Stomach (tissue), 9 donors: Measurements from ENCODE around the gene NEO1. TPM values are rescaled to one million over a fixed set of nuclear protein-coding genes. Genes with fewer than 3 reads are reported as not detected.

Source experiments
- DNase-seq, 2 donors: peaks; one replicate each; pipeline versions ENCODE4 v3.0.0 to v3.0.0-alpha.2; 2013 to 2019
- H3K27ac ChIP-seq, 5 donors: fragments of 200-600 bp in 4 of 5; sonication (generic) in 4 of 5; one replicate each; pipeline ENCODE4 v1.5.1; 2013 to 2019; ENCODE audit warnings: mild to moderate bottlenecking in 1 of 5, moderate library complexity in 1 of 5
- H3K27me3 ChIP-seq, 3 donors: fragments of 200-600 bp; sonication (generic); one replicate each; pipeline ENCODE4 v1.5.1; 2017 to 2019; ENCODE audit warnings: mixed run types in 1 of 3
- H3K36me3 ChIP-seq, 4 donors: fragments of 200-600 bp; sonication (generic); 1 replicate in 3 of 4; 2 replicates in 1 of 4; pipeline ENCODE4 v1.5.1; 2016 to 2019
- H3K4me1 ChIP-seq, 4 donors: fragments of 200-600 bp; sonication (generic); one replicate each; pipeline ENCODE4 v1.5.1; 2016 to 2019
- H3K4me3 ChIP-seq, 4 donors: fragments of 200-600 bp; sonication (generic) in 3 of 4; one replicate each; pipeline ENCODE4 v1.5.1; 2016 to 2019; ENCODE audit warnings: mild to moderate bottlenecking in 1 of 4
- H3K9me3 ChIP-seq, 4 donors: fragments of 200-600 bp; sonication (generic); one replicate each; pipeline ENCODE4 v1.5.1; 2016 to 2019
- CTCF ChIP-seq, 7 experiments: fragments of 450-650 bp in 4 of 7; fragments of 200-600 bp in 3 of 7; sonication (generic) in 3 of 7; IDR thresholded peaks; one replicate each; pipeline ENCODE4 v1.5.1; 2016 to 2019; ENCODE audit warnings: antibody characterized with exemption in 7 of 7, control low read depth in 2 of 7, mild to moderate bottlenecking in 1 of 7
- EP300 ChIP-seq: sonication (generic); formaldehyde crosslinking; IDR thresholded peaks from one replicate; pipeline ENCODE4 v1.6.1; 2017; ENCODE audit warnings: antibody characterized with exemption
- POLR2A ChIP-seq, 4 donors: fragments of 450-650 bp; IDR thresholded peaks; one replicate each; pipeline ENCODE4 v1.6.1; 2016; ENCODE audit warnings: antibody characterized with exemption in 4 of 4, control low read depth in 2 of 4, mild to moderate bottlenecking in 1 of 4, moderate library complexity in 1 of 4
- POLR2AphosphoS5 ChIP-seq, 3 donors: sonication (generic); formaldehyde crosslinking; IDR thresholded peaks; one replicate each; pipeline ENCODE4 v1.6.1; 2016; ENCODE audit warnings: antibody characterized with exemption in 3 of 3
- WGBS, 5 donors: extraction: QIAGEN DNeasy Blood & Tissue Kit in 3 of 5; methylation state at CpG; one replicate each; pipeline versions ENCODE4 v1.1.5 to v1.1.7; 2013 to 2018; 5-methylcytosine and 5-hydroxymethylcytosine counted together
- intact Hi-C: fragments of 100-400 bp; cut with DNase I; formaldehyde crosslinking; loops from one replicate; pipeline ENCODE4 v1.15.1; 2023; ENCODE audit warnings: low total_unique reads
- polyA plus RNA-seq, 3 donors: library from polyadenylated mRNA; stranded (reverse); fragments of 200-250 nt; gene quantifications; one replicate each; pipeline ENCODE4 v1.2.3, GENCODE V29; 2013
- total RNA-seq, 5 donors: library from RNA; depleted of rRNA; stranded (reverse); fragments of >200 nt; gene quantifications; one replicate each; pipeline versions ENCODE4 v1.1.0 to v1.2.3, GENCODE V29; 2014 to 2016
- donor health status: healthy with polysubstance abuse.
- donor health status: Bipolar disorder and iron deficiency.
- donor health status: healthy.

The NEO1 gene
- total and polyA plus RNA-seq, 8 donors, result 4.7 to 182 (median 17.3) TPM

- no peaks in the 10 kb centered on the region for H3K9me3 ChIP-seq
- no peaks in the 10 kb centered on the region for H3K4me1 ChIP-seq
- intact Hi-C loops, result no loop called here
- H3K27me3 ChIP-seq, result no peaks in the 10 kb centered on the region
- no peak overlapping the region for H3K27ac ChIP-seq
- H3K4me3 ChIP-seq, result no peak overlapping the region
- H3K36me3 ChIP-seq, result peaks cover 0 to 21% (median 19%) of the 10 kb centered on the region in 4 donors
- TF ChIP-seq CTCF (IDR thresholded peaks at IDR 0.05) (no peak), EP300 (no peak), POLR2A (IDR thresholded peaks at IDR 0.05) (no peak), POLR2AphosphoS5 (IDR thresholded peaks at IDR 0.05) (no peak)
- 86 to 100% (median 95%) methylated on average over 1 of the region's 1 CpG for WGBS, 5 donors
- no peak for DNase-seq
These were observed 121.9 kb downstream of the NEO1 start for GRCh38 chr15:73174171-73174570.

DNA sequence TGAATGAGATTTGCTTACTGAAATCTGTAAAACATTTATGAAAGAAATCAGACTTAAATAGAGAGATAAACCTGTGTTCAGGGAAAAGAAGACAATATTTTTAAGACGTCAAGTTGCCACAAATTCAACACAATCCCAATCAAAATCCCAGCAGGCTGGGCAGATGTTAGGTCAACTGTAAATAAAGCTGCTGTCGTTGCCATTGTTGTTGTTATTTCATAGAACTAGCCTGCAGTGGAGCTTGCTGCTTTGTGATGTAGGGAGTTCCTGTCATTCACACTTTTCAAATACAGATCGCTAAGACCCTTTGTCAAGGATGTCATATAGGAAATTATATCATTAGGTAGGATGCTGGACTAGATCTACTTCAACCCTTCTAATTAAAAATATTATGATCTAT is 123.1 kb downstream of the NEO1 start:
- no peak for DNase-seq
- H3K4me1 ChIP-seq, result no peaks in the 10 kb centered on the region
- no peaks in the 10 kb centered on the region for H3K27me3 ChIP-seq
- TF ChIP-seq POLR2AphosphoS5 (IDR thresholded peaks at IDR 0.05) (no peak), EP300 (no peak), POLR2A (IDR thresholded peaks at IDR 0.05) (no peak), CTCF (IDR thresholded peaks at IDR 0.05) (no peak)
- H3K9me3 ChIP-seq, result no peaks in the 10 kb centered on the region
- 67 to 75% (median 70%) methylated on average over 3 of the region's 3 CpGs for WGBS, 5 donors
- no peak overlapping the region for H3K27ac ChIP-seq
- intact Hi-C loops, result no loop called here
- H3K36me3 ChIP-seq, result peaks cover 0 to 25% (median 19%) of the 10 kb centered on the region in 4 donors
- no peak overlapping the region for H3K4me3 ChIP-seq

DNA sequence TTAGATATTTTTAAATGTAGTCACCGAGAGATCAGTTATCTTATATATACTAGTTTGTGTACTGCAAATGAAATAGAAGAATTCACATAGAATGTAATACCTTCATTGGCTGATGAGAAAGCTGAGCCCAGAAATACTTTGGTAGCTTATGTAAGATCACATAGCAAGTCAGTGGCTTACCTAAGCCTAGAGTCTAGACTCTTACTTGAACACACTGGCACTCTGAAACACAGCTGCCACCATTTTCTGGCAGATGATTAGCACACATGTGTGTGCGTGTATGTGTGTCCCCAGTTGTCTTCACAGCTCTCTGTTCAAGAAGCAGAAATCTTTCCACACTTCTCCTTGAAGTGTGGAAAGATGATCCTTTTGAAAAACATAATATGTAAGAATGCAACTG is 124.3 kb downstream of the NEO1 start:
- DNase-seq, result no peak
- intact Hi-C loops, result no loop called here
- no peak for TF ChIP-seq EP300
- TF ChIP-seq CTCF (IDR thresholded peaks at IDR 0.05), result no peak
- no peak for TF ChIP-seq POLR2AphosphoS5 (IDR thresholded peaks at IDR 0.05)
- peaks cover 0 to 28% (median 24%) of the 10 kb centered on the region in 4 donors for H3K36me3 ChIP-seq
- no peak overlapping the region for H3K27ac ChIP-seq
- H3K9me3 ChIP-seq, result peaks cover 0 to 4% (median 2%) of the 10 kb centered on the region in 4 donors
- no peaks in the 10 kb centered on the region for H3K4me1 ChIP-seq
- H3K27me3 ChIP-seq, result no peaks in the 10 kb centered on the region
- H3K4me3 ChIP-seq, result no peak overlapping the region
- 90 to 95% (median 93%) methylated on average over 2 of the region's 2 CpGs for WGBS, 5 donors

DNA sequence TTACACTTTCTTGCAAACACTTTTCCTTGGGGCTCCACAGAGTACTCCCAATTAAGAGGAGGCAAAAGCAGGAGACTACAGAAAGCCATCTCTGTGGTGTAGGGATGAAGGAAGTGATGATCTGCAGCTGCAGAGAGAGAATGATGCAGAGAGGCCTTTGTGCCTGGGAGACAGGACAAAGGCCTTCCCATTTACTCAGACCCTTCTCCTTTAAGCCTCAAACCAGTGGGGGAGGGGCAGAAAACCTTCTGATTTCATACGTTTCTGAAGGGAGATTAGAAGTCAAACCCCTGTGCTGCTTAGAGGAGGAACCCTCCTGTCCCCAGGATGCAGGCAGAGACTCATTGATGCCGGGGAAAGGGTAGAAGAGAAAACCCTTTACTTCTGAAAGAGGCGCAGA is 130.8 kb downstream of the NEO1 start:
- Histone ChIP-seq H3K4me1 (no peaks in the 10 kb centered on the region), H3K27ac (no peak overlapping the region), H3K9me3 (peaks cover 0 to 12% (median 2%) of the 10 kb centered on the region in 4 donors), H3K36me3 (peaks cover 0 to 41% (median 32%) of the 10 kb centered on the region in 4 donors), H3K4me3 (no peak overlapping the region), H3K27me3 (no peaks in the 10 kb centered on the region)
- intact Hi-C loops, result no loop called here
- no peak for DNase-seq
- 85 to 96% (median 90%) methylated on average over 3 of the region's 3 CpGs for WGBS, 5 donors
- TF ChIP-seq CTCF (IDR thresholded peaks at IDR 0.05) (no peak), EP300 (no peak), POLR2A (IDR thresholded peaks at IDR 0.05) (no peak), POLR2AphosphoS5 (IDR thresholded peaks at IDR 0.05) (no peak)
